Measurements from ENCODE around the gene ARPP19. TPM values are rescaled to one million over a fixed set of nuclear protein-coding genes. Genes with fewer than 3 reads are reported as not detected.
A peak's percentile ranks its signal among the peaks of the same experiment; 100 is the strongest.

Gene ARPP19
- total RNA-seq, 1 donor from 2014 or later, result 71.7 TPM

GRCh38 chr15:52540374-52541012 lies 28.3 kb downstream of the ARPP19 start:
- H3K9me3 ChIP-seq, result no peaks in the 10 kb centered on the region
- no peak overlapping the region for H3K4me3 ChIP-seq
- intact Hi-C loops (cut with DNase I), result no loop called here
- no peaks in the 10 kb centered on the region for H3K4me1 ChIP-seq
- H3K36me3 ChIP-seq, result peaks cover 0 to 2% of the 10 kb centered on the region in 2 donors
- H3K27me3 ChIP-seq, result no peaks in the 10 kb centered on the region
- no peak for TF ChIP-seq CTCF (IDR thresholded peaks at IDR 0.05)
- no peak overlapping the region for H3K27ac ChIP-seq
- no peak for DNase-seq (ENCODE audit: low spot score in 2 of 2)

- no peaks in the 10 kb centered on the region for H3K36me3 ChIP-seq
- no peak for TF ChIP-seq CTCF (IDR thresholded peaks at IDR 0.05)
- no peak for DNase-seq (ENCODE audit: low spot score in 2 of 2)
- H3K4me1 ChIP-seq, result no peaks in the 10 kb centered on the region
- intact Hi-C loops (cut with DNase I), result no loop called here
- H3K27me3 ChIP-seq, result no peaks in the 10 kb centered on the region
- no peak overlapping the region for H3K27ac ChIP-seq
- no peak overlapping the region for H3K4me3 ChIP-seq
- no peaks in the 10 kb centered on the region for H3K9me3 ChIP-seq
These were observed 31.4 kb downstream of the ARPP19 start for GRCh38 chr15:52537459-52537858.

- Histone ChIP-seq H3K4me1 (peaks cover 0 to 6% of the 10 kb centered on the region in 2 donors), H3K36me3 (no peaks in the 10 kb centered on the region), H3K4me3 (no peak overlapping the region), H3K27me3 (no peaks in the 10 kb centered on the region), H3K27ac (no peak overlapping the region), H3K9me3 (no peaks in the 10 kb centered on the region)
- no peak for DNase-seq (ENCODE audit: low spot score in 2 of 2)
- intact Hi-C loops (cut with DNase I), result no loop called here
- TF ChIP-seq CTCF (IDR thresholded peaks at IDR 0.05), result no peak
These were observed 36.4 kb downstream of the ARPP19 start for GRCh38 chr15:52532427-52532826.

GRCh38 chr15:52529940-52530339 lies 38.9 kb downstream of the ARPP19 start:
- H3K4me3 ChIP-seq, result peak overlapping the region; percentile 86 to 92
- no peaks in the 10 kb centered on the region for H3K36me3 ChIP-seq
- intact Hi-C loops (cut with DNase I), result loop anchor here (2.0 to 5.0 kb wide), 4 partner anchors 39 to 268 kb away; partner anchors contain the start of genes ARPP19 and ATOSA
- H3K27ac ChIP-seq, result no peak overlapping the region
- no peaks in the 10 kb centered on the region for H3K9me3 ChIP-seq
- no peak for DNase-seq (ENCODE audit: low spot score in 2 of 2)
- TF ChIP-seq CTCF (IDR thresholded peaks at IDR 0.05), result no peak
- H3K27me3 ChIP-seq, result no peaks in the 10 kb centered on the region
- H3K4me1 ChIP-seq, result peaks cover 0 to 6% of the 10 kb centered on the region in 2 donors

- intact Hi-C loops (cut with DNase I), result loop anchor here (2.0 to 5.0 kb wide), 4 partner anchors 39 to 267 kb away; partner anchors contain the start of genes ARPP19 and ATOSA
- peak overlapping the region; percentile 86 to 92 for H3K4me3 ChIP-seq
- no peaks in the 10 kb centered on the region for H3K9me3 ChIP-seq
- peak overlapping the region; percentile 66 to 87 for H3K27ac ChIP-seq
- no peak for DNase-seq (ENCODE audit: low spot score in 2 of 2)
- no peaks in the 10 kb centered on the region for H3K27me3 ChIP-seq
- TF ChIP-seq CTCF (IDR thresholded peaks at IDR 0.05), result no peak
- peaks cover 0 to 6% of the 10 kb centered on the region in 2 donors for H3K4me1 ChIP-seq
- H3K36me3 ChIP-seq, result no peaks in the 10 kb centered on the region
These were observed 39.4 kb downstream of the ARPP19 start for GRCh38 chr15:52529341-52529924.
